Endodermal cell (in vitro differentiated cells): ENCODE results near the gene RBM28. TPM values are rescaled to one million over a fixed set of nuclear protein-coding genes. Genes with fewer than 3 reads are reported as not detected.

ENCODE experiments used
- DNase-seq: peaks from one replicate; pipeline ENCODE4 v3.0.0-alpha.2; 2017
- H3K27ac ChIP-seq: 2 replicates; pipeline ENCODE4 v1.5.1; 2013; ENCODE audit warnings: mild to moderate bottlenecking, low read depth, low read length, moderate library complexity
- H3K27me3 ChIP-seq: 2 replicates; pipeline ENCODE4 v1.6.1; 2013; ENCODE audit warnings: mild to moderate bottlenecking, low read length, moderate library complexity; ENCODE audit not compliant: insufficient read depth, control insufficient read depth, poor library complexity, severe bottlenecking
- H3K36me3 ChIP-seq: 2 replicates; pipeline ENCODE4 v1.7.0; 2013; ENCODE audit warnings: mild to moderate bottlenecking, low read length, moderate library complexity; ENCODE audit not compliant: control insufficient read depth, insufficient read depth
- H3K4me1 ChIP-seq: one replicate; pipeline ENCODE4 v1.7.0; 2013; ENCODE audit warnings: low read length; ENCODE audit not compliant: control insufficient read depth, insufficient read depth
- H3K4me3 ChIP-seq: 2 replicates; pipeline ENCODE4 v1.5.1; 2013; ENCODE audit warnings: mild to moderate bottlenecking, low read length, moderate library complexity
- H3K9ac ChIP-seq: 2 replicates; pipeline ENCODE4 v1.6.1; 2013; ENCODE audit warnings: mild to moderate bottlenecking, low read length, moderate library complexity; ENCODE audit not compliant: poor library complexity, severe bottlenecking; ENCODE audit errors: extremely low read depth
- H3K9me3 ChIP-seq: 2 replicates; pipeline ENCODE4 v1.6.1; 2013; ENCODE audit warnings: mild to moderate bottlenecking, low read length, moderate library complexity; ENCODE audit not compliant: control insufficient read depth
- H3K27ac Mint-ChIP-seq: 2 replicates; pipeline ENCODE4 v1.8.0; 2020; ENCODE audit warnings: mixed read lengths
- H3K27me3 Mint-ChIP-seq: 2 replicates; pipeline ENCODE4 v1.8.0; 2021; ENCODE audit warnings: mild to moderate bottlenecking, mixed read lengths; ENCODE audit not compliant: insufficient read depth
- H3K36me3 Mint-ChIP-seq: 2 replicates; pipeline ENCODE4 v1.8.0; 2020; ENCODE audit warnings: low read depth, mixed read lengths
- H3K4me1 Mint-ChIP-seq: 2 replicates; pipeline ENCODE4 v1.8.0; 2020; ENCODE audit warnings: mixed read lengths
- H3K4me3 Mint-ChIP-seq: 2 replicates; pipeline ENCODE4 v1.8.0; 2020; ENCODE audit warnings: mild to moderate bottlenecking, moderate library complexity, mixed read lengths
- H3K9me3 Mint-ChIP-seq: 2 replicates; pipeline ENCODE4 v1.8.0; 2020; ENCODE audit warnings: mild to moderate bottlenecking, mixed read lengths
- CTCF ChIP-seq: fragments of 200-600 bp; sonication (generic); conservative IDR thresholded peaks from 2 replicates; pipeline ENCODE4 v1.5.0; 2021; ENCODE audit warnings: antibody characterized with exemption, mild to moderate bottlenecking
- WGBS, 2 experiments: methylation state at CpG; one replicate each; pipeline versions ENCODE4 v1.1.5 to v1.1.7; 2013; ENCODE audit warnings: missing lambda C conversion rate in 2 of 2, mixed read lengths in 1 of 2; ENCODE audit not compliant: insufficient coverage in 1 of 2, insufficient read length in 1 of 2; 5-methylcytosine and 5-hydroxymethylcytosine counted together
- total RNA-seq, 2 donors: library from RNA; stranded (reverse); fragmentation: NEBNext Ultra II Directional in 1 of 2; extraction: Animal tissue kit (Norgen Biotek cat#: 25700) in 1 of 2; gene quantifications; 2 replicates in 1 of 2; 3 replicates in 1 of 2; pipeline ENCODE4 v1.2.1, GENCODE V29; 2021

The RBM28 gene
- total RNA-seq, 2 donors from 2014 or later: 60.1 to 60.9 TPM

- Mint-ChIP-seq H3K9me3 (no peaks in the 10 kb centered on the region), H3K27me3 (no peaks in the 10 kb centered on the region), H3K4me1 (no peaks in the 10 kb centered on the region), H3K4me3 (no peak overlapping the region), H3K36me3 (peaks cover 87% of the 10 kb centered on the region), H3K27ac (no peak overlapping the region)
- no peak for DNase-seq
- Histone ChIP-seq H3K27ac (no peak overlapping the region), H3K4me1 (no peaks in the 10 kb centered on the region), H3K36me3 (peaks cover 89% of the 10 kb centered on the region), H3K27me3 (no peaks in the 10 kb centered on the region), H3K9me3 (no peaks in the 10 kb centered on the region), H3K4me3 (no peak overlapping the region), H3K9ac (no peak overlapping the region)
- TF ChIP-seq CTCF: no peak
- 90 to 96% methylated on average over 2 to 5 of the region's 5 CpGs for WGBS, 2 experiments
These were observed 33.2 kb downstream of the RBM28 start for GRCh38 chr7:128310499-128310898.

GRCh38 chr7:128309976-128310375 lies 33.7 kb downstream of the RBM28 start:
- H3K4me3 Mint-ChIP-seq: no peak overlapping the region
- H3K4me1 Mint-ChIP-seq: no peaks in the 10 kb centered on the region
- H3K9me3 Mint-ChIP-seq: no peaks in the 10 kb centered on the region
- H3K27me3 ChIP-seq: no peaks in the 10 kb centered on the region
- no peak overlapping the region for H3K4me3 ChIP-seq
- H3K36me3 ChIP-seq: peaks cover 84% of the 10 kb centered on the region
- H3K9ac ChIP-seq: no peak overlapping the region
- no peak overlapping the region for H3K27ac Mint-ChIP-seq
- no peak for TF ChIP-seq CTCF
- no peaks in the 10 kb centered on the region for H3K9me3 ChIP-seq
- peaks cover 88% of the 10 kb centered on the region for H3K36me3 Mint-ChIP-seq
- H3K27ac ChIP-seq: no peak overlapping the region
- no peaks in the 10 kb centered on the region for H3K27me3 Mint-ChIP-seq
- 96 to 100% methylated on average over 2 to 5 of the region's 5 CpGs for WGBS, 2 experiments
- DNase-seq: no peak
- H3K4me1 ChIP-seq: no peaks in the 10 kb centered on the region

GRCh38 chr7:128309124-128309523 lies 34.6 kb downstream of the RBM28 start:
- DNase-seq: no peak
- Mint-ChIP-seq H3K27me3 (no peaks in the 10 kb centered on the region), H3K4me1 (no peaks in the 10 kb centered on the region), H3K9me3 (no peaks in the 10 kb centered on the region), H3K4me3 (no peak overlapping the region), H3K27ac (no peak overlapping the region), H3K36me3 (peaks cover 79% of the 10 kb centered on the region)
- no peaks in the 10 kb centered on the region for H3K4me1 ChIP-seq
- H3K27me3 ChIP-seq: no peaks in the 10 kb centered on the region
- H3K9ac ChIP-seq: no peak overlapping the region
- no peaks in the 10 kb centered on the region for H3K9me3 ChIP-seq
- no peak for TF ChIP-seq CTCF
- no peak overlapping the region for H3K4me3 ChIP-seq
- H3K36me3 ChIP-seq: peaks cover 81% of the 10 kb centered on the region
- no peak overlapping the region for H3K27ac ChIP-seq
- 93 to 96% methylated on average over 4 to 6 of the region's 6 CpGs for WGBS, 2 experiments
